Mesenchymal stem cell (in vitro differentiated cells and primary cell): ENCODE results near the gene FKBP1C.

ENCODE experiments used
- DNase-seq: peaks from one replicate; pipeline ENCODE4 v3.0.0-alpha.2; 2013
- H2AFZ ChIP-seq: one replicate; pipeline ENCODE4 v1.6.1; 2013; ENCODE audit warnings: low read depth, mild to moderate bottlenecking, control low read depth, inconsistent platforms, low read length, moderate library complexity
- H2AK5ac ChIP-seq: 2 replicates; pipeline ENCODE4 v1.6.1; 2013; ENCODE audit warnings: low read length, moderate library complexity, mild to moderate bottlenecking, inconsistent platforms; ENCODE audit not compliant: severe bottlenecking
- H2BK120ac ChIP-seq: one replicate; pipeline ENCODE4 v1.6.1; 2013; ENCODE audit warnings: low read depth, mild to moderate bottlenecking, inconsistent platforms, low read length, moderate library complexity
- H2BK12ac ChIP-seq, 2 experiments: one replicate each; pipeline ENCODE4 v1.6.1; 2013; ENCODE audit warnings: inconsistent platforms in 2 of 2, low read length in 2 of 2, mild to moderate bottlenecking in 2 of 2, moderate library complexity in 2 of 2, control low read depth in 1 of 2
- H2BK15ac ChIP-seq: one replicate; pipeline ENCODE4 v1.6.1; 2013; ENCODE audit warnings: mild to moderate bottlenecking, low read depth, inconsistent platforms; ENCODE audit not compliant: poor library complexity, severe bottlenecking
- H2BK5ac ChIP-seq: 2 replicates; pipeline ENCODE4 v1.6.1; 2013; ENCODE audit warnings: low read depth, mild to moderate bottlenecking, low read length, control low read depth, inconsistent platforms; ENCODE audit not compliant: poor library complexity, severe bottlenecking
- H3K14ac ChIP-seq, 2 experiments: one replicate each; pipeline ENCODE4 v1.6.1; 2013; ENCODE audit warnings: inconsistent platforms in 2 of 2, low read length in 2 of 2, control low read depth in 1 of 2, mild to moderate bottlenecking in 1 of 2, moderate library complexity in 1 of 2
- H3K18ac ChIP-seq, 2 experiments: one replicate each; pipeline ENCODE4 v1.6.1; 2013; ENCODE audit warnings: inconsistent platforms in 2 of 2, low read length in 2 of 2, control low read depth in 1 of 2, low read depth in 1 of 2, mild to moderate bottlenecking in 1 of 2
- H3K23ac ChIP-seq, 2 experiments: one replicate each; pipeline ENCODE4 v1.6.1; 2013; ENCODE audit warnings: inconsistent platforms in 2 of 2, low read length in 2 of 2, mild to moderate bottlenecking in 2 of 2, moderate library complexity in 2 of 2, control low read depth in 1 of 2
- H3K27ac ChIP-seq: 2 replicates; pipeline ENCODE4 v1.5.1; 2013; ENCODE audit warnings: mild to moderate bottlenecking, moderate library complexity, low read length, control low read depth, inconsistent platforms; ENCODE audit not compliant: poor library complexity, severe bottlenecking
- H3K27me3 ChIP-seq, 2 experiments: 2 replicates each; pipeline versions ENCODE4 v1.6.1 to v1.7.0; 2013; ENCODE audit warnings: low read length in 2 of 2, mild to moderate bottlenecking in 2 of 2, moderate library complexity in 2 of 2, control low read depth in 1 of 2, inconsistent platforms in 1 of 2; ENCODE audit not compliant: control insufficient read depth in 1 of 2, insufficient read depth in 1 of 2
- H3K36me3 ChIP-seq, 2 experiments: 2 replicates each; pipeline versions ENCODE4 v1.6.1 to v1.7.0; 2013; ENCODE audit warnings: low read length in 2 of 2, control low read depth in 1 of 2, inconsistent platforms in 1 of 2, low read depth in 1 of 2, mild to moderate bottlenecking in 1 of 2; ENCODE audit not compliant: insufficient read depth in 2 of 2, control insufficient read depth in 1 of 2
- H3K4ac ChIP-seq, 2 experiments: one replicate each; pipeline ENCODE4 v1.6.1; 2013; ENCODE audit warnings: inconsistent platforms in 2 of 2, low read length in 2 of 2, mild to moderate bottlenecking in 2 of 2, moderate library complexity in 2 of 2, control low read depth in 1 of 2, low read depth in 1 of 2
- H3K4me1 ChIP-seq: 2 replicates; pipeline ENCODE4 v1.6.1; 2013; ENCODE audit warnings: low read depth, low read length, control low read depth; ENCODE audit not compliant: control insufficient read depth, insufficient read depth
- H3K4me2 ChIP-seq: 2 replicates; pipeline ENCODE4 v1.6.1; 2013; ENCODE audit warnings: low read length, mild to moderate bottlenecking, inconsistent platforms; ENCODE audit not compliant: poor library complexity, severe bottlenecking
- H3K4me3 ChIP-seq, 2 experiments: 2 replicates each; pipeline versions ENCODE4 v1.5.1 to v1.7.0; 2013; ENCODE audit warnings: low read length in 2 of 2, mild to moderate bottlenecking in 2 of 2, control low read depth in 1 of 2, low read depth in 1 of 2; ENCODE audit not compliant: insufficient read depth in 1 of 2
- H3K79me1 ChIP-seq: replicated peaks from 2 replicates; pipeline ENCODE4 v1.6.1; 2013; ENCODE audit warnings: mild to moderate bottlenecking, control low read depth, low read length, inconsistent platforms; ENCODE audit not compliant: poor library complexity, severe bottlenecking
- H3K9ac ChIP-seq: 2 replicates; pipeline ENCODE4 v1.7.0; 2013; ENCODE audit warnings: mild to moderate bottlenecking, low read length, moderate library complexity
- H3K9me3 ChIP-seq: 2 replicates; pipeline ENCODE4 v1.7.0; 2013; ENCODE audit warnings: mild to moderate bottlenecking, low read length; ENCODE audit not compliant: control insufficient read depth
- H4K8ac ChIP-seq: one replicate; pipeline ENCODE4 v1.6.1; 2013; ENCODE audit warnings: inconsistent platforms, mild to moderate bottlenecking, low read length, moderate library complexity
- H4K91ac ChIP-seq: one replicate; pipeline ENCODE4 v1.6.1; 2013; ENCODE audit warnings: mild to moderate bottlenecking, low read length, inconsistent platforms
- WGBS: methylation state at CpG from one replicate; pipeline ENCODE4 v1.1.7; 2013; ENCODE audit warnings: mixed read lengths; 5-methylcytosine and 5-hydroxymethylcytosine counted together

FKBP1C gene

GRCh38 chr6:63180367-63180766, 30.9 kb upstream of the FKBP1C start:
- H3K4ac ChIP-seq: no peak overlapping the region
- no peak overlapping the region for H4K91ac ChIP-seq
- H2AFZ ChIP-seq: no peak overlapping the region
- H2BK5ac ChIP-seq: no peak overlapping the region
- no peak overlapping the region for H3K4me3 ChIP-seq
- no peak overlapping the region for H2AK5ac ChIP-seq
- H2BK120ac ChIP-seq: no peak overlapping the region
- H2BK12ac ChIP-seq: no peak overlapping the region
- H3K79me1 ChIP-seq: no peaks in the 10 kb centered on the region
- no peak overlapping the region for H3K27ac ChIP-seq
- no peaks in the 10 kb centered on the region for H3K27me3 ChIP-seq
- H3K4me1 ChIP-seq: no peaks in the 10 kb centered on the region
- no peak overlapping the region for H3K9ac ChIP-seq
- H3K18ac ChIP-seq: no peak overlapping the region
- H2BK15ac ChIP-seq: no peak overlapping the region
- H4K8ac ChIP-seq: no peak overlapping the region
- DNase-seq: no peak
- H3K14ac ChIP-seq: no peak overlapping the region
- H3K4me2 ChIP-seq: no peak overlapping the region
- no peak overlapping the region for H3K23ac ChIP-seq
- no peaks in the 10 kb centered on the region for H3K36me3 ChIP-seq
- H3K9me3 ChIP-seq: no peaks in the 10 kb centered on the region

GRCh38 chr6:63186970-63187369, 24.3 kb upstream of the FKBP1C start:
- H4K91ac ChIP-seq: no peak overlapping the region
- H3K9ac ChIP-seq: no peak overlapping the region
- H2BK5ac ChIP-seq: no peak overlapping the region
- no peak overlapping the region for H2BK15ac ChIP-seq
- no peak for DNase-seq
- H2AK5ac ChIP-seq: no peak overlapping the region
- no peak overlapping the region for H3K18ac ChIP-seq
- H3K4me1 ChIP-seq: no peaks in the 10 kb centered on the region
- no peaks in the 10 kb centered on the region for H3K79me1 ChIP-seq
- no peak overlapping the region for H3K4ac ChIP-seq
- H3K14ac ChIP-seq: no peak overlapping the region
- H3K23ac ChIP-seq: no peak overlapping the region
- no peak overlapping the region for H3K27ac ChIP-seq
- no peak overlapping the region for H3K4me2 ChIP-seq
- H3K4me3 ChIP-seq: no peak overlapping the region
- no peak overlapping the region for H2BK120ac ChIP-seq
- no peaks in the 10 kb centered on the region for H3K36me3 ChIP-seq
- H4K8ac ChIP-seq: no peak overlapping the region
- H3K27me3 ChIP-seq: no peaks in the 10 kb centered on the region
- no peak overlapping the region for H2AFZ ChIP-seq
- H2BK12ac ChIP-seq: no peak overlapping the region
- no peaks in the 10 kb centered on the region for H3K9me3 ChIP-seq

GRCh38 chr6:63188828-63189227, 22.4 kb upstream of the FKBP1C start:
- Histone ChIP-seq H3K9me3 (no peaks in the 10 kb centered on the region), H2BK15ac (no peak overlapping the region), H3K4me2 (no peak overlapping the region), H2BK120ac (no peak overlapping the region), H3K27ac (no peak overlapping the region), H4K8ac (no peak overlapping the region), H2AK5ac (no peak overlapping the region), H2BK5ac (no peak overlapping the region), H4K91ac (no peak overlapping the region), H2BK12ac (no peak overlapping the region), H3K18ac (no peak overlapping the region), H3K36me3 (no peaks in the 10 kb centered on the region), H3K4me3 (no peak overlapping the region), H3K79me1 (no peaks in the 10 kb centered on the region), H3K27me3 (no peaks in the 10 kb centered on the region), H3K23ac (no peak overlapping the region), H3K9ac (no peak overlapping the region), H2AFZ (no peak overlapping the region), H3K14ac (no peak overlapping the region), H3K4ac (no peak overlapping the region), H3K4me1 (no peaks in the 10 kb centered on the region)
- DNase-seq: no peak

- no peak overlapping the region for H3K27ac ChIP-seq
- no peak overlapping the region for H3K4ac ChIP-seq
- H3K4me2 ChIP-seq: no peak overlapping the region
- no peak overlapping the region for H2BK15ac ChIP-seq
- no peak overlapping the region for H3K18ac ChIP-seq
- no peaks in the 10 kb centered on the region for H3K27me3 ChIP-seq
- DNase-seq: no peak
- H2BK12ac ChIP-seq: no peak overlapping the region
- H3K9me3 ChIP-seq: no peaks in the 10 kb centered on the region
- no peak overlapping the region for H2BK120ac ChIP-seq
- 85% methylated on average over 5 of the region's 5 CpGs for WGBS
- H4K91ac ChIP-seq: no peak overlapping the region
- no peak overlapping the region for H4K8ac ChIP-seq
- H3K79me1 ChIP-seq: no peaks in the 10 kb centered on the region
- H3K4me1 ChIP-seq: no peaks in the 10 kb centered on the region
- no peak overlapping the region for H3K9ac ChIP-seq
- H3K4me3 ChIP-seq: no peak overlapping the region
- H3K23ac ChIP-seq: no peak overlapping the region
- H2AFZ ChIP-seq: no peak overlapping the region
- no peak overlapping the region for H3K14ac ChIP-seq
- H2BK5ac ChIP-seq: no peak overlapping the region
- H3K36me3 ChIP-seq: no peaks in the 10 kb centered on the region
- no peak overlapping the region for H2AK5ac ChIP-seq
Observed at GRCh38 chr6:63193324-63193723, 17.9 kb upstream of the FKBP1C start.
